Activated CD4-positive, alpha-beta T cell treated with anti-CD3 and anti-CD28 coated beads, Interleukin-2, amount 50 U/mL, for 16 hours (primary cell): ENCODE data around the gene ENKD1.

Experiments used
- DNase-seq: peaks from one replicate; pipeline ENCODE4 v3.0.0-alpha.2; 2020

ENKD1 gene

DNA sequence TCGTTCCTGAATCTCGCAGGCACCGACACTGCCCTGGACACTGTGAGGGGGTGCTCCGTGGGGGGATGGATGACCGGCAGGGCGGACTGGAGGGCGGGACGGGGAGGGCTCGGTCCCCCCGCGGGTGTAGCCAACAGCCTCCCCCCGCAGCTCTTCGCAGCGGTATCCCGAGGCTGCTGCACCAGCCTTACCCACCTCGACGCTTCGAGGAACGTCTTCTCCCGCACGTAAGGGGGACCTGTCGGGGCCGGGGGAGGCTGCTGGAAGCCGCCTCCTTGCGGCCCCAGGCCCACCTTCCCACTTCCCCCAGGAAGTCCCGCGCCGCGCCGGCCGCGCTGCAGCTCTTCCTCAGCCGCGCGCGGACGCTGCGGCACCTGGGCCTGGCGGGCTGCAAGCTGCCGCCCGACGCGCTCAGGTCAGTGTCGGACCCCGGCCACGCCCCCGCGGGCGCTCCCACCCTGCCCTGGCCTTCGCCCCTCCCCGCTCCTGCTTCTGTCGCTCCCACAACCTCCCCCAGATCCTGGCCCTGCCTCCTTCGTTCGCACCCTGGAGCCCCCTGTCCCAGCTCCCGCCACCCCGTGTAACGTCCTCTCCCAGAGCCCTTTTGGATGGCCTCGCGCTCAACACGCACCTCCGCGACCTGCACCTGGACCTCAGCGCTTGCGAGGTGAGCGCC, 18.3 kb downstream of the ENKD1 start:
- DNase-seq = no peak

DNA sequence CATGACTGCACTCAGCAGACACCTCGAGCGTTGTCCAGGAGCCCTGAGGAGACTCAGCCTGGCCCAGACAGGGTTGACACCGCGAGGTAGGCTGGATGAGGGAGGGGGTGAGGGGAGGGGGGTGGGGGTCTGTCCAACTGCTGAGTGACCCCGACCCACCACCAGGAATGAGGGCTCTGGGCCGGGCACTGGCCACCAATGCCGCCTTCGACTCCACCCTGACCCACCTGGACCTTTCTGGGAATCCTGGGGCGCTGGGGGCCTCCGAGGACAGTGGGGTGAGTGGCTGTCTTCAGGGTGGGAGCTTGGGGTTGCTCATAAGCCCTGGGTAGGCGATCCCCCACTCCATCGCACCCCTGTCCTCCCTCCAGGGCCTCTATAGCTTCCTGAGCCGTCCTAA, 18.9 kb downstream of the ENKD1 start:
- DNase-seq = no peak

DNA sequence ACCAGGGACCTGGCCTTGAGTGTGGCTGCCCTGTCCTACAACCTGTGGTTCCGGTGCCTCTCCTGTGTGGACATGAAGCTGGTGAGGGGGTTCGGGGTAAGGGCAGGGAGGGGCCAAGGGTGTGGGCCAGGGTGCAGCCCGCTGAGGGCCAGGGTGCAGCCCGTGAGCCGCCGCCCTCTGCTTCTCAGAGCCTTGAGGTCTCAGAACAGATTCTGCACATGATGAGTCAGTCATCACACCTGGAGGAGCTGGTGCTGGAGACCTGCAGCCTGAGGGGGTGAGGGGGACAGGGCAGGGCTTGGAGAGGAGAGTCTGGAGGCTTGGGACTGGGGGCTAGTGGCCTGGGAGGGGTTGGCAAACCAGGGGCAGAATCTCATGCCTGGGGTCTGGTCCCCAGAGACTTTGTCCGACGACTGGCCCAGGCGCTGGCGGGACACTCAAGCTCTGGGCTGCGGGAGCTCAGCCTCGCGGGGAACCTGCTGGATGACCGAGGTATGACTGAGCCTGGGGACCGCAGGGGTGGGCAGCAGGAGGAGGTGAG, 19.4 kb downstream of the ENKD1 start:
- no peak for DNase-seq

DNA sequence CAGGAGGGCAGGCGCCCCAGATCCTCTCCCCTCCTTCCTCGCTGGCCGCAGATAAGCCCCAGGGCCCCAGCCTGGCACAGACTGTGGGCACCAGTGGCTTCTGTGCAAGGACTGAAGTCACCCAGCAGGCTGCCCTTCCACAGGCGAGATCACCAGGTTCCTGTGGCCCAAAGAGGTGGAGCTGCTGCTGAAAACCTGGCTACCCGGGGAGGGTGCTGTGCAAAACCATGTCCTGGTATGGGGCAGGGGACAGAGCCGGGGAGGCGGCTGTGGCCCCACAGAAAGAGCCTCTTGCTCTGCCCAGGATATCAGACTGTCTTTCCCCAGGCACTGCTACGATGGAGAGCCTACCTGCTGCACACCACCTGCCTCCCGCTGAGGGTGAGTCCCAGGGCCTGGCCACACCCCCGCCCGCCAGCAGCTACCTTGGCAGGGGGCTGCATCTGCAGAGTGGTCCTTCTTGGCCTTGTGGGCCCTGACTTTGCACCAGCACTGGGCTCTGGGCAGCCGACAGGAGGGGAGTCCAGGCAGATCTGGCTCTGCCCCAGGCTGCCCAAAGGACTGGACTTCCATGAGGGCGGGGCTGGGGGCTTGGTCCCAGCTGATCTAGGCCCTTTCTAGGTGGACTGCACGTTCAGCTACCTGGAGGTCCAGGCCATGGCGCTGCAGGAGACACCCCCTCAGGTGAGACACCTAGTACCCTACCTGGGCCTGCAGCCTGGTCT, 21.0 kb downstream of the ENKD1 start:
- DNase-seq = no peak

DNA sequence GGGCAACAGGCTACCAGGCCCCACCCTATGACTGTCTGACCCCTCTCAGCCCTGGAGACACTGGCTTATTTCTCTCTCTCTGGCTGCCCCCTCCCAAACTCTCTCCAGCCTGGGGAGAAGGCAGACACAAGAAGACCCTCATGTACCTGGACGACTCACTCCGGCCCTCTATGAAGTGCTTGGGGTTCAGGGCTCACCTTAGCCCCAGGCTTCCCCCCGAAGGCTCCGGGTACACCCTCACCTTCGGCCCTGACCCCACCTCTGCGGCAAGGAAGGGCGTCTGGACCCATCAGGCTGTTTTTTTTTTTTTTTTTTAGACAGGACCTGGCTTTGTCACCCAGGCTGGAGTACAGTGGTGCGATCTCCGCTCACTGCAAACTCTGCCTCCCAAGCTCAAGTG, 22.5 kb downstream of the ENKD1 start:
- no peak for DNase-seq

DNA sequence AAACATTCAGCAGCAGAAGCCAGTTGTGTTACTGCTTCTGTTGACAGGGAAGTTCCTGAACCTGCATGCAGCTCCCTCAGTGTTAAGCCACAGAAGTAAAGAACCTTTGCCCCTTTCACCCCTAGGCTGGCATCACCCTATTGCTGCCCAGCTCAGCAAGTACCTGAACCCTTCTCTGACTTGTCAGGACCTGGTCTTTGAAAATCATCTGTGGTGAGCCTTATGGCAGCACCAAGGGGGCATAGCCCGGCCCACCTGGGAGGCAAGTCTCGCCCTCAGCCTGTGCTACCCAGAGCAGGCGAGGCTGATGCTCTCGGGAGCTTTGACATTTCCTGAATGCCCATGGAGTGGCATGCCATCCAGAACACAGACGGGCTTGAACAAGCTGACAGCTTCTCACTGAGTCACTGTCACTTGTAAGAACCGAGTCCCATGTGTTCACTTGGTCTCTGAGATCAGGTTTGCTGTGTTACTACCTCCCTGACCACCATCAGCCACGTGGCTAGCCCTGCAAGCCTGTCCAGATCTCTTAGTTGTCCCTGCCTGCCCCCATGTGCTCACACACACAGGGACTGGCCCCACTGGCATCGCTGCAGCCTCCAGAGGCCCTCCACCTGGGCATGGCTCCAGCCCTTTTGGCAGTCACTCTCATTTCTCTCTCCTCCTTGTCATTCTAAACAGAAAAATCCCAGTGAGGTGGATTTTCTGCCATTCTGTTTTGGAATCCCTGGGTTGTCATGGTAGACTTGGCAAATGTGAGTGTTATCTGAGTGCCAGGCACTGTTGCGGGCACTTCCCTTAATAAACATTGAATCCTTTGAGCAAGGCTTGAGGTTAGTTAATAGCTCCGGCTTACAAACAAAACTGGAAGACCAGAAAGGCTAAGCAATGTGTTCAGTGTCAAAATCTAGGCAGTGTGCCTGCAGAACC, 24.5 kb downstream of the ENKD1 start:
- DNase-seq = no peak

DNA sequence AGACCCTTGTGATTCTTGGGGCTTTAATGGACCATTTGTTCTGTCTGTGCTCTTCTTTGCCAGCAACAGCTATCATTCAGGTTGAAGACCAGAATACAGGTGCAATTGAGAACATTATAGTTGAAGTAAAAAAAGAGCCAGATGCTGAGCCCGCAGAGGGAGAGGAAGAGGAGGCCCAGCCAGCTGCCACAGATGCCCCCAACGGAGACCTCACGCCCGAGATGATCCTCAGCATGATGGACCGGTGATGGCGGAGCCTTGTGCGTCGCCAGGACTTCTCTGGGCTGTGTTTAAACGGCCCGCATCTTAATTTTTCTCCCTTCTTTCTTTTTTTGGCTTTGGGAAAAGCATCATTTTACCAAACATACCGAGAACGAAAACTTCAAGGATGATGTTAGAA, 28.9 kb downstream of the ENKD1 start:
- no peak for DNase-seq

DNA sequence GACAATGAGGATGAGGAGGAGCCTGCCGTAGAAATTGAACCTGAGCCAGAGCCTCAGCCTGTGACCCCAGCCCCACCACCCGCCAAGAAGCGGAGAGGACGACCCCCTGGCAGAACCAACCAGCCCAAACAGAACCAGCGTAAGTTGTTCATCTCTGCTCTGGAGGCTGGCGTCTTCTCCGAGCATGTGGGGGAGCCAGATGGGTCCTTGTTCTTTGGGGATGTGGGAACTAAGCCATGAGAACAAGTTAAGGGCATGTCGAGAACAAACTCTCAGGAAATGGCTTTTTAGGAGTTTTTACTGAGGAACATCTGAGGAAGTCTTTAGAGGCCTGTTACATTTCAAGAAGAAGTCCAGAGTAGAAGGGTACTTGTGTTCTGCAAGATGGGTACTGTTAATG, 29.8 kb downstream of the ENKD1 start:
- DNase-seq = no peak

DNA sequence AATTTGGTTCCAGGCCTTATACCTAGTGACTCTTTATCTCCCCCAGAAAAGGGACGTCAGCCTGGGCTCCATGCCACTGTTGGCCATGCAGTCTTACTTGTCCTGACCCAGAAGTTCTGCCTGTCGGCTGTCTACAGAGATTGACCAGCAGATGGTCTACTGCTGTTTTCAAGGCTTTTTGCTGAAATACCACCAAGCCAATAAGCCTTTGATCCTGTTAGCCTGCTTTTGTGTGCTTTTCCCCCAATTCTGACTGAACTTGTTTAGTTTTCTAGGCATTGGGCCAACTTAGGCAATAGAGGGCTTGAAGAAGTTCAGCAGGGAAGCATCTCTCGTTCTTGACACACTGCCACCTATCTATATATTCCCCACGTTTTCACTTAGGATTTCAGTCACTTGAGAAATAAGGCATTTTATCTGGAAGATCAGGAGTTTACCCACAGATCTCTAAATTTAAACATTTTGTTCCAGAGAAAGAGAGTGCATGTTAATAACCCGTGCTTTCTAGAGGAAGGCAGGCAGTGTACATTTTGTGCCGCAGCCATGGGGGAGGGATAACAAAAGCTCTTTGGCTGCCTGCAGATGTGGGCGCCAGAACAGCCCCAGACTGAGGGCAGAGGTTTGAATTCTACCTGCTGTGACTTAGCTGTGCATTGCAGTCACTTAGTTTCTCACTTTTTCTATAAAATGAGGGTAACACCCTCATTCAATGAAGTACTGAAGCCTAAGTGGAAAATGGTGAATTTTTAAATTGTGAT, 34.0 kb downstream of the ENKD1 start:
- DNase-seq = no peak

DNA sequence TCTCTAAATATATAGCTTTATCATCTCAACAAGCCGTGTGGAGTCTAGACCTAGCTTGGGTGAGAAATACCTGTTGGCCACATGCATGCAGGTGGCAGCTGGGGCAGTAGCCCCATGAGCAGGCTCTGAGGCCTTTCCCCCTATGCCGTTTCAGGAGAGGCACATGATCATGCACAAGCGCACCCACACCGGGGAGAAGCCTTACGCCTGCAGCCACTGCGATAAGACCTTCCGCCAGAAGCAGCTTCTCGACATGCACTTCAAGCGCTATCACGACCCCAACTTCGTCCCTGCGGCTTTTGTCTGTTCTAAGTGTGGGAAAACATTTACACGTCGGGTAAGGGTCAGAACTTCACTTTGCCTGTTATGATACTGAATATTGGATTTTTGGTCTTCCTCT, 38.3 kb downstream of the ENKD1 start:
- no peak for DNase-seq

DNA sequence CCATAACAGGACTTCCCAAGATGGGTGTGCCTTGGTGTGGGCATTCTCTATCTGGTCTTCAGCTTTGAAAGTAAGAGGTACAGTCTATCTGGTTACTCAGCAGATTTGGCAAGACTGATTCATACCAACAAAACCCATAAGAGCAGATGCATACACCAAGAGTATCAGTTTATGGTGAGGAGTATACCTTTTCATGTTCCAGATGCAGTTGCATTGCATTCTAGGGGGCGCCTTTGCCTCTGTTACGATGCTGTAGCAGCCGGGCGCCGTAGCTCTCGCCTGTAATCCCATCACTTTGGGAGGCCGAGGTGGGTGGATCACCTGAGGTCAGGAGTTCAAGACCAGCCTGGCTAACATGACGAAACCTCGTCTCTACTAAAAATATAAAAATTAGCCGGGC, 52.7 kb downstream of the ENKD1 start:
- DNase-seq = peak; percentile 6
